Amniotic stem cell (primary cell): ENCODE measurements around the gene HDLBP.
"Not testable (repeated sequence)": the region's sequence is repeated elsewhere in the genome, so short reads cannot be mapped to it uniquely, and the experiment has no call there.

Source experiments
- DNase-seq: peaks from one replicate; lab custom pipeline; 2025; lab: John Stamatoyannopoulos, UW

HDLBP gene

DNA sequence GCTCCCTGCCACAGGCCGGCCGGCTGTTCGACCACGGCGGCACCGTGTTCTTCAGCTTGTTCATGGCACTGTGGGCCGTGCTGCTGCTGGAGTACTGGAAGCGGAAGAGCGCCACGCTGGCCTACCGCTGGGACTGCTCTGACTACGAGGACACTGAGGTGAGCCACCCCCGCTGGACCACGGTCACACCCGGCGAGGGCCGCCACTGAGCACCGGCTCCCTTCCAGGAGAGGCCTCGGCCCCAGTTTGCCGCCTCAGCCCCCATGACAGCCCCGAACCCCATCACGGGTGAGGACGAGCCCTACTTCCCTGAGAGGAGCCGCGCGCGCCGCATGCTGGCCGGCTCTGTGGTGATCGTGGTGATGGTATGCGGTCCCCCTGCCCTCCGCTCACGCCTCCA is 106.2 kb downstream of the HDLBP start:
- no peak for DNase-seq

DNA sequence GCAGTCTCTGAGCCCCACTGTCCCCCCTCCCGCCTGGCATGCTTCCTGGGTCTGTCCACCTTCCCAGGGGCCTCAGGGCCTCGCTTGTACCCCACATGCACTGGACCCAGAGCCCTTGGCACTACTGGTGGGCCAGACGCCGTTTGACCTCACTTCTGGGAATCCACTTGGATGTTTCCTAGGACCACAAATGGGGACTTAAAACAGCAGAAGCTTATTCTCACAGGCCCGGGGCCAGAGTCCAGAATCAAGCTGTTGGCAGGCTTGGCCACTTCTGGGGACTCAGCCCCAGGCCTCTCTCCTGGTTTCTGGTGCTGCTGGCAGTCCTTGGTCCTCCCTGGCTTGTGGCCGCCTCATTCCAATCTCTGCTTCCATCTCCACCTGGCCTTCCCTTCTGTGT is 107.4 kb downstream of the HDLBP start:
- no peak for DNase-seq

DNA sequence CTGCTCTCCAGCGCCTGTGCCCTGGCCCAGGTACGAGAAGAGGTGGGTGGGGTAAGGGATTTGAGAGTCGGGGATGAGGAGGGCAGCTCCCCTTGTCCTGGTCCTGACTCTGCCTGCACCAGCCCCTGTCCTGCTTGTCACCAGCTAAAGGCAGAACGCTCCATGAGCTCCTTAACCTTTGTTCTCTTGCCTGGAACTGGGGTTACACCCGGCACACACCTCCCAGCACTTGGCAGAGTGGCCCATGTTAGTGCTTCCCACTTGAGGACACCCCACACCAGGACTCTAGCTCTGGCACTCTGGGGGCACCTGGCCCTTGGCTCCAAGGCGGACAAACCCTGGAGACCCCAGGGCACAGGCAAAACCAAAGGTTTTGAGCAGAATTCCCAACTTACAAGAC is 107.8 kb downstream of the HDLBP start:
- DNase-seq, result no peak

DNA sequence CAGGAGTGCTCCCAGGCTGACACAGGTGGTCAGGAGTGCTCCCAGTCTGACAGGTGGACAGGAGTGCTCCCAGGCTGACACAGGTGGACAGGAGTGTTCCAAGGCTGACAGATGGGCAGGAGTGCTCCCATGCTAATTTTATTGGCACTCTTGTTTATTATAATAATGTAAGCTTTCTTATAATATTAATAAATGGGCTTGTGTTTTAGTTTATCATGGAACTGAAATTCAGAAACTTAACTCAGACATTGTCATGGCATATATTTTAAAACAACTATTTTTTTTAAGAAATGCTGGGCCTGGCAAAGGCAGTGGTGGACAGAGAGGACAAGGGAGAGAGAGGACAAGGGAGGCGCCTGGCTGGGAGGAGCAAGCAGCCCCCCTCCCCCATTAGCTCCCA is 108.3 kb downstream of the HDLBP start:
- DNase-seq, result no peak

DNA sequence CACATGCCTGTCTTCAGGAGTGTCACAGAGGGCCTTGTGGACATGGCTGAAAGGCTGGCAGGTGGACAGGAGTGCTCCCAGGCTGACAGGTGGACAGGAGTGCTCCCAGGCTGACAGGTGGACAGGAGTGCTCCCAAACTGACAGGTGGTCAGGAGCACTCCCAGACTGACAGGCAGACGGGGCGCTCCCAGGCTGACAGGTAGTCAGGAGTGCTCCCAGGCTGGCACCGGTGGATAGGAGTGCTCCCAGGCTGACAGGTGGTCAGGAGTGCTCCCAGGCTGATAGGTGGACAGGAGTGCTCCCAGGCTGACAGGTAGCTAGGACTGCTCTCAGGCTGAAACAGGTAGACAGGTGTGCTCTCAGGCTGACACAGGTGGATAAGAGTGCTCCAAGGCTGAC is 110.4 kb downstream of the HDLBP start:
- DNase-seq, result no peak

DNA sequence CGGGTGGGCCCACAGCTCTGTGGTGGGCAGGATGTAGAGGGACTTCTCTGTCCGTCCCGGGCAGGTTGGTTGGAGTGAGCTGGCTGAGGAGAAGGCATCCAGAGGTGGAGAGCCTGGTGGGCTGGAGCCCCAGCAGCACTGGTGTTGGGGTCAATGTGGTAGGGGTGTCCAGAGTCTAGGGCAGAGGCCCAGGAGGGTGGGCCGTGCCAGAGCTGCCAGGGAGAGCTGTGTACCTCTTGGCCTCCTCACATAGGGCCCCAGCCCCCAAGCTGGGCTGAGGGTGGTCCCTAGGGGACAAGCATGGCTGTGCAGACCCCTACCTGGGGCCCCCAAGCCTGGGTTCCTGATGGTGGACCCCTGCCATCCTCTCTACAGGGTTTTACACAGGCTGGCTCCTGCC is 111.0 kb downstream of the HDLBP start:
- DNase-seq, result no peak

DNA sequence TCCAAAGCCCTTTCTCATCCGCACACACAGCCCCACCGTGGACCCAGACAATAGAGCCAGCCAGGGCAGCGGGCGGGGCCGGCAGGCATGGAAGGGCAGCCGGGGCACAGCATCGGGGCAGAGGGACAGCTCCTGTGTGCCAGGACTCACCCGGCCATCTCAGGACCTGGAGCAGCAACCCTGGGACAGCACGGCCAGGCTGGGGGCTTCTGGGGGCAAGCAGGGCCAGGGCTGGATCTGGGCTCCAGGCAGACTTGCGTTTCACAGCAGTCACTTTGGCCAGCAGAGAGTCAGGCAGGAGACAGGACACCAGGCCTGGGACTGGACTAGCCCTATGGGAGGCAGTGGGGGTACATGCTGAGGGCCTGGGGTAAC is 111.5 kb downstream of the HDLBP start:
- DNase-seq, result no peak

DNA sequence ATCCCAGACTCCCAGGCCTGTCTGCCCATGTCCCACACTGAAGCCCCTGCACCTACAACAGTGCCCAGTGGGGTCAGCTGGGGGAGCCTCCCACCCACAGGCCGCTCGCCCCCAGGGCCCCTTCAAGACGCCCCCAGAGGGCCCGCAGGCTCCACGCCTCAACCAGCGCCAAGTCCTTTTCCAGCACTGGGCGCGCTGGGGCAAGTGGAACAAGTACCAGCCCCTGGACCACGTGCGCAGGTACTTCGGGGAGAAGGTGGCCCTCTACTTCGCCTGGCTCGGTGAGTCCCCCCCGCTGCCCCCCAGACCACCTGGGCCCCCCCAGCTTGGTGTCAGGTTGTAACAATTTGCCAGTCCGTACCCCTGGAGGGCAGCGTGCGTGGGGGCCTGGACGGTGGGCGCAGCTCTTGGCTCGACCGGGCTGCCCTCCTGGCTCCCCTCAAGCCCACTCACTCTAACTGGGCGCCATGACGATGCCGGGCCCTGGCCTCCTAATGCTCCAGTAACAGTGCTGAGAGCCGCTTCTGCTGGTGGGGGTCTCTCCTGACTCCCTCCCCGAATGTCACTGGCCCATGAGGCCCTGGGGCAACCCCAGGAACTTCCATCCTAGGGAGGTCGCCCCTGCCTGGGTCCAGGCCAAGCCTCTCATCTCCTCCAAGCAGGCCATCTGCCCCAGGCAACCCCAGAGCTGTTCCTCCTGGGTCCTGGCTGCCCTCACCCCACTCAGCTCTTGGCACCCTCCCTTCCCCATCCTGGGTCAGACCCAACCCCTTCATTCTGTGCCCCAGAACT is 112.1 kb downstream of the HDLBP start:
- DNase-seq, result no peak

DNA sequence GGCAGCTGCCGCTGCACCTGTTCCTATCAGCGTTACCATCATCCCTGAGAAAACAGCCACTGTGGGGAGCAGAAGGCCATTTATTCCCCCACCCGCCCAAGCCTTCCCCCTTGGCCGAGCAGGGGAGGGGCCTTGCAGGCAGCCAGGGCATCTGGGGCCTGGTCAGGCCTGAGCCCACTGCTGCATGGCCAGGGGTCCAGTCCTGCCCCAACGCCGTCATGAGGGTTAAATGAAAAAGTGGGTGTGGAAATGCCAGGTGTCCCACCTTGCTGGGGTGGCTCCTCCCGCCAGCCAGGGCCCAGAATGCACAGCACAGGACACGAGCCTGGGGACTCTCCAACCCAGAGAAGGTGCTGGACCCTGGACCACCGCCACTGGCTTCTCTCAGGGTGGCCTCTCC is 112.8 kb downstream of the HDLBP start:
- DNase-seq, result no peak

DNA sequence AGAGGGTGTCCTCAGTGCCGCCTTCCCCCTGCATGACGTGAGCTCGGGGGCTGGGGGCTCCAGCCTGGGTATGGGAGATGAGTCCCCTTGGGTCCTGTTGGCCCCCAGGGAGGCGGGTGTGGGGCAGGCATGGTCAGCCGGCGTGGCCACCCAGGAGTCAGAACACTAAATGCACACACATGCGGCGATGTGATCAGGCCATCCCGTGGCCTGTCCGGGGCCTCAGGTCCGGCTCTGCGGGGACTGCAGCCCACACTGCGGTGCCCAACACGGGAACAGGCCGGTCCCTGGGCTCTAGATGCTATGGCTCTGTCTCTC is 113.2 kb downstream of the HDLBP start:
- DNase-seq, result no peak

DNA sequence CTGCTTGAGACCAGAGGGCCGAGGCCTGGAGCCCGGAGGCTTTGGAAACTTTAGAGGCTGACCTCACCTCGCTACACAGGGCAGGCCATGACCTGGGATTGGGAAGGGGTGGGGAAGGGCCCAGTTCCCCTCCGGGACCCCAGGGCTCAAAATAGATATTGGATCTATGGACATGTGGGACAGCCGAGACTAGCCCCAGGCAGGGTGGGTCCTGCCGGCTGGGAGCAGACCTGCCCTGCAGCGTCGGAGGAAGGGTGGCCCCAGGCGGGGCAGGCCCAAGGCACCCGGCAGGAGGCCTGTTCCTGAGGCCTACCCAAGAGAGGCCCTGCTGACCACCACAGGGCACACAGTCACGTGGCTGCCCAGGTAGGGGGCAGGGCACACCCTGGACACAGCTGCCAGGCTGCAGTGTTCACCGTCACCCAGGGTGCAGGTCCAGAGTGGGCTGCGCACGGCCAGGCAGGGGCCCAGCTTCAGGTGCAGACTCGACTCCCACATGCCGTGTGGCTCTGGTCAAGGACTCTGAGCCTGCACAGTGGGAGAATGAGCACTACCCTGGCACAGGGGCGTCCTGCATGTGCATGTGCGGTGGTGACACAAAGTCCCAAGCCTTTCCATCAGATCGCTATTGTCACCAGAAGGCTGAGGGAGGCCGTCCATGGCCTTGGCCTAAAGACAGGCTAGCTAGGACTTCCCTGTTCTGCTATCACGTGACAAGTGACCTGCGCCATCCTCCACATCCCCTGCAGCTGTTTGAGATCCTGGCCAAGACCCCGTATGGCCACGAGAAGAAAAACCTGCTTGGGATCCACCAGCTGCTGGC is 113.8 kb downstream of the HDLBP start:
- DNase-seq, result no peak

DNA sequence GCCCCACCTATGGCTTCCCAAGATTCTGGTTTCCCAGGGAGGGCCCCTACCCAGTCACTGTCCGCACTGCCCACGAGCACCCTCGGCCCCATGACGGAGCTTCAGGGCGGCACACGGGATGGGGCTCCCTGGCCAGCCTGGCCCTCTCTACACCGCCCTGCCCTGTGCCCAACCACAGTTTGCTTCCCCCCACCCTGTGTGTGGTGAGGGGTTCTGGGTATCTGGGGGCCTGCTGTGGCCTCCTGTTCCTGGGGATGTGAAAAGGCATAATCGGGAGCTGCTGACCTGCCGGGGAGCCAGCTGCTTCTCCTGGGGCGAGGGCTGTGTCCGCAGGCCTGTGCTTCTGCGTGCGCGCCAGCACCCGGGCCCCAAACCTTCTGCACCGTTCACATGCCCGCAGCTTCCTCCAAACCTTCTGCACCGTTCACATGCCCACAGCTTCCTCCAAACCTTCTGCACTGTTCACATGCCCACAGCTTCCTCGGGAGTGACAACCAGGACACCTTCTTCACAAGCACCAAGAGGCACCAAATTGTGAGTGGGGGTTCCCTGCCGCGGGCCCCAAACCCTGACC is 114.6 kb downstream of the HDLBP start:
- no peak for DNase-seq

DNA sequence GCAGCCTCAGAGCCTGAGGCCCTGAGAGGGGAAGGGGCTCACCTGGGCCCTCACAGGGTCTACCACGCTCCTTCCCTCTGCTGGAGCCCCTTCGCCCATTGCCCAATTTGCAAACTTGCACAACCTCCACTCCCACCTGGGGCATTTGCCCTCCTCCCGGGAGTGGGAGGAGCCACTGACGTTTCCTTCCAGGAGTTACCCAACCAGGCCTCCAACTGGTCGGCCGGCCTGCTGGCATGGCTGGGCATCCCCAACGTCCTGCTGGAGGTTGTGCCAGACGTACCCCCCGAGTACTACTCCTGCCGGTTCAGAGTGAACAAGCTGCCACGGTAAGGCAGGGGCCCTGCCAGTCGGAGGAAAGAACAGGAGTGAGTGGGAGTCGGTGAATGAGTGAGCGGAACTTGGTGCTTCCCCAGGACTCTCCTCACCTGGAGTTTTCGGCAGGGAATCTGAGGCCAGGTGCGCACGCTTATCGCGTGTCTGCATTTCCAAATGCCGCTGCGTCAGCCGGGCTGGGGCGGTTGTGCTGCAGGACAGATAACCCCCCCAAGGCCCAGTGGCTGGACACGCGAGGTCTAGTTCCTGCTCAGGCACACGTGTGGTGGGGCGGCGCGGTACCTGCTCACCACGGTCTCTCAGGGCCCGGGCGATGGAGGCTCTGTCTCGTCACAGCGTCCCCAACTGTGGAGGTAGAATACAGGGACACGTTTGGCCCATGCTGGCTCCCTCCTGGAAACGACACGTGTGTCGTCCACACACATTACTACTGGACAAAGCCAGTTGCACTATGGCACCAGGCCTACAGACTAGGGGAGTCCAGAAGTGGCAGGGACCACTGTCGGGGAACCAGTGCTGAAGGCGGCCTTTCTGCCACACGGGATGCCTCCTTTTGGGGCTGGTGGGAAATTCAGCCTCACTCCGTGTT is 115.3 kb downstream of the HDLBP start:
- no peak for DNase-seq

DNA sequence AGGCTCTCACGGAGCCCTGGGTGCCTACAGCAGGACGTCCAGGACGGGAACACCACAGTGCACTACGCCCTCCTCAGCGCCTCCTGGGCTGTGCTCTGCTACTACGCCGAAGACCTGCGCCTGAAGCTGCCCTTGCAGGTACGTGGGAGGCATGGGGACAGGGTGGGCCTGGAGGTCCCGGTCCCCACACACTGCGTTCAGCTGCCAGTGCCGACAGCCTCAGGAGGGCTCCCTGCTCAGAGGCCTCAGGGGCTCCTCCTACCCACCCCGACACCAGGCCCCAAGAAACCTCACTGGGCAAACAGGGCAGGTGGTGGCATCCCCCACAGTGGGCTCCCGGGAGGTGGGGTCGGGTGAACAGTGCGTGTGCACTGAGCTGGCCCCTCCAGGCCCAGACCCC is 116.2 kb downstream of the HDLBP start:
- no peak for DNase-seq

DNA sequence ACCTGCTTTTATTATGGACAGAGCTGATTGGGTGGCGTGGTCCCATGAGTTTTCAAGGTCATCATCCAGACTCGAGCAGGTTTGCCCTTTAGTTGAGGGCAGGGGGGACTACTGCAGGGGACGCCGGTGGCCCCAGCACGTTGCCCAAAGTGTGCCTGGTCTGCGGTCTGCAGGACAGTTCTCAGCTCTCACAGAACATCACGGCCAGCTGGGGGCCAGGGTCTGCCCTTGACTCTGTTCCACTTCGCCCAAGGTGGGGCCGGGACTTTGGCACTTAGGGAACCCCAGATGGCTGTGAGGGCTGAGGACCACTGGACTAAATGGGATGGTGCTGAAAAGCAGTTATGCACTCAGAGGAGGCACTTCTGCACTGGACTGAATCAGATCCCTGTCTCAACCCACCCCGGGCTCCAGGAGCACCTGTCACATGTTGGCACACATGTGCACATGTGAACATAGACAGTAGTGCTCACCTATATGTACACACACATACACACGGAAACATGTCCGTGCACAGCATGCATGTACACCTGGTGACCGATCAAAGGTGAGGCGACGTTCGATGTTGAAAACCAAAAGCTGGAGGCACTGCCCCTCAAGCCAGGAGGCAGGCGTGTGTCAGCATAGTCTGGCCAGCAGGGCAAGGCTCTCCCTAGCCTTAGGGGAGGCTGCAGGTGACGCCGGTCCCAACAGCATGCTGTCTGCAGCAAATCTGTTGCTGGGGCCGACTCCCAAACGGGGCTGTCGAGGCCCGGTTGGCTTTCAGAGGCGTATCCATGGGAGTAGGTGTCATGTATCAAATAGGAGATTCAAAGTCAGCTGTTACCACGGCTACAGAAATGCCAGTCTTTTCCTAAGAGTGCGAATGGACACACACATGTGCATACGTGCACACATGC is 116.8 kb downstream of the HDLBP start:
- DNase-seq, result no peak

DNA sequence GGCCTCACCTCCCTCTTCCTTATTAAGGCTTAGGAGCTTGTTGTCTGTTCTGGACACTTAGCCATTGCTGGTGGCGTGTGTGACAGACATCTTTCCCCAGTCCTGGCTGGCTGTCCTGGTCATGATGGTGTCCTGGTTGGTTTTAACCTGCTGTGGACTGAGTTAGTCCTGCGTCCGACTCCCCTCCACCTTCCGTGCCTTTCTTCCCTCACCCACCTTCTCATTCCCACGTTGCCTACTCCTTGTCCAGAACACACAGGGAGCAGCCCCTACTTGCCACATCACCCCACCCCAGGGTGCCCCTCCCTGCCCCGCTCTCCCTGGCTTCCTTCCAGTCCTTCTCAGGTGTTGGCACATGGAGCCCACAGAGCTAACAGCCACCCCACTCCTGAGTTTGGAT is 117.5 kb downstream of the HDLBP start:
- DNase-seq, result no peak

DNA sequence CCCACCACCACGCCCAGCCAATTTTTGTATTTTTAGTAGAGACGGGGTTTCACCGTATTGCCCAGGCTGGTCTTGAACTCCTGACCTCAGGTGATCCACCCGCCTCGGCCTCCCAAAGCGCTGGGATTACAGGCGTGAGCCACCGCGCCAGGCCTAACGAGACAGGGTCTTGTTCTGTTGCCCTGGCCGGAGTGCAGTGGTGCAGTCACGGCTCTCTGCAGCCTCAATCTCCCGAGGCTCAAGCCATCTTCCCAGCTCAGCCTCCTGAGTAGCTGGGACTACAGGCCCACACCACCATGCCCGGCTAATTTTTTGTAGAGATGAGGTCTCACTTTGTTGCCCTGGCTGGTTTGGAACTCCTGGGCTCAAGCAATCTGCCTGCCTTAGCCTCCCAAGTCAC is 118.2 kb downstream of the HDLBP start:
- DNase-seq, result not testable (repeated sequence)

DNA sequence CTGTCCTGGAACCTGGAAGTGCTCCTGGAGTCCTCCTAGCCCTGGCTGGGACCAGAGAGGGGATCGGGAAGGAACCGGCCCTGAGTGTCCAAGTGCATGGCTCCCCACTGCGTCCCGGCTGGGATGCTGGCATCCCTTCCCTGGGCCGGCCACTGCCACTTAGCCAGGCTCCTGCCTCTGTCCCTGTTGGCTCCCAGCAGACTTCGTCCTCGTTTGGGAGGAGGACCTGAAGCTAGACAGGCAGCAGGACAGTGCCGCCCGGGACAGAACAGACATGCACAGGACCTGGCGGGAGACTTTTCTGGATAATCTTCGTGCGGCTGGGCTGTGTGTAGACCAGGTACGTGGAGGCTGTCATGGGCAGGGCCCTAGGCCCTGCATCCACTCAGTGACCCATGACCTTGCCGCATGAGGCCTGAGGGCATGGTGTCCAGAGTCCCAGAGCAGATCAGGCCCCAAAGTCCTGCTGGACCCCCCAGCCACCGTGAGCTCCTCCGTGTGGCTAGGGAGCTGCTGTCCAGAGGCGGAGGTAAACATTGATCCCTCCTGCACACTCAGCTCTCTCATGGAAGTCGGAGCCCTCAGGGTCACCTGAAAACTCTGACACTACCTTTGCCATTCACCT is 119.9 kb downstream of the HDLBP start:
- DNase-seq, result no peak

DNA sequence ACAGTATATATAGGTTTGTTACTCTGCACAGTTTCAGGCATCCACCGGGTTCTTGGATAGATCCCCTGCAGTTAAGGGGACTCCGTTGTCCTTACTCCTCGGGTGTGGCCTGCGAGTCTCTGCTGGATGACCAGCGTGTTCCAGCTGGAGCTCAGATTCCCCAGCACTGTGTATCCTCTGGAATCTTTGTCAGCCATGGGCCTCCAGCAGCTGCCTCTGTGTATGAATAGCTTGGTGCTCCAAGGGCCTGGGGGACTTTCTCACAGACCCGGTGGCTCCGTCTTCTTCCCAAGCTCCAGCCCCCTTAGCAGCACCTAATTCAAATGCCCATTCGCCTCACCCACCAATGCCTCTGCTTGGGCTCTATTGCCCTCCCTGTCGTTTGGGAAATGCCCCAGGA is 120.7 kb downstream of the HDLBP start:
- DNase-seq, result no peak

DNA sequence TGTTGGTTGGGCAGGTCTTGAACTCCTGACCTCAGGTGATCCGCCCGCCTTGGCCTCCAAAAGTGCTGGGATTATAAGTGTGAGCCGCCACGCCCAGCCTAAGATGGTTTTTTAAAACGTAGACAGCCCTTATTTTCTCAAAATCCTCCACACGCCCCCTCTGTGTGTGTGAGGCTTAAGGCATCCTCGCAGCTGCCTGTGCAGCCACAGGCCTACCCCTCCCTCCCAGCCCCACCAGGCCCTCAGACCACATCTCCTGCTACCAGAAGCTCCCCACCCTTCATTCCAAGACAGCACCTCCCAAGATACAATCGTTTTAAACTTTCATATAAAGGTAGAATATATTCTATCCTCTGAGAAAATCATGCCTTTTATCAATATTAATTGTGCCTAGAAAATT is 122.2 kb downstream of the HDLBP start:
- DNase-seq, result no peak

DNA sequence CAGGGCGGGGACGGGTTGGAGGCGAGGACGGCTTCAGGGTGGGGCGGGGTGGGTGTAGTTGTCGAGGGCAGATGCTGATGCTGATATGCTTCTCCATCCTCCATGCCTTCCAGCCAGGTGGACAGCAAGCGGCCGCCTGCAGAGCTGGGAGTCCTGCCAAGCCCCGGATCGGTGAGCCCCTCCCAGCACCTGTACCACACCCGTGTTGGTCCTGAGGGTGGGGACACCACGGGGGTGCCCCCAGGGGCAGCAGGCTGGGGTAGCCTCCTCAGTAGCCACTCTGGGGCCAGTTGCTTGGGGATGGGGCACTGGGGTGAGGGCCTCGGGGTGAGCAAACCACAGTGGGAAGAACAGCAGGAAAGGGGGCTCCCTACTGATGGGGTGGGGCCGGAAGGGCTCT is 124.4 kb downstream of the HDLBP start:
- DNase-seq, result no peak
